GM23338 (cell line): ENCODE measurements around the gene KDM6A.

Source experiments
- CREB1 ChIP-seq: fragments of 250-450 bp; sonication (Bioruptor Pico); IDR thresholded peaks from 2 replicates; pipeline ENCODE4 v1.5.0; 2020; ENCODE audit warnings: low read depth, mild to moderate bottlenecking, moderate library complexity
- TF ChIP-seq, protein P1 (sequence below), 2 experiments: fragments of 200-600 bp in 1 of 2; sonication (generic) in 1 of 2; conservative IDR thresholded peaks; 2 replicates each; pipeline versions ENCODE4 v1.5.1 to v1.6.1; 2016 to 2017; ENCODE audit warnings: antibody characterized with exemption in 2 of 2, low read depth in 2 of 2, mild to moderate bottlenecking in 2 of 2, moderate library complexity in 1 of 2
- TF ChIP-seq, protein P2 (sequence below): IDR thresholded peaks from one replicate; pipeline ENCODE4 v1.6.1; 2018; ENCODE audit warnings: antibody characterized with exemption; ENCODE audit not compliant: unreplicated experiment

DNA sequence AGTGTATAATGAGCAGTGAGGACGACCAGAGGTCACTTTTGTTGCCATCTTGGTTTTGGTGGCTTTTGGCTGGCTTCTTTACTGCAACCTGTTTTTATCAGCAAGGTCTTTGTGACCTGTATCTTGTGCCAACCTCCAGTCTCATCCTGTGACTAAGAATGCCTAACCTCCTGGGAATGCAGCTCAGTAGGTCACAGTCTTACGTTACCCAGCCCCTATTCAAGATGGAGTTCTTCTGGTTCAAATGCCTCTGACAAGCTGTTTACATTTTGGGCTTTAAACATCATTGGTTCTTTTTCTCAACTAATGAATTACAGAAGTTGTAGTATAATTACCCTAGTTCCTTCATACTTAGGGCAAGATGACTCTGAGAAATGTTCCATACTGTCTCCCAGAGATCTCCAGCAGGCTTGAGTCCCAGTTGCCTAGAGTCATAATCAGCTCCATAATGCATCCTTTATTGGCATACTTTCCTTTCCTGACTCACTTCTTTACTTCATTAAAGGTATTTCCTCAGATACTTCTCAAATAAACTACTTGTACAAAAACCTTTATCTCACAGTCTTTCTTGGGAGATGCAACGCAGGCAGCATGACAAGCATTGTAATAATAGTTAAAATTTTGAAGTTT lies 136.5 kb downstream of the KDM6A start:
- TF ChIP-seq, protein P1, sequence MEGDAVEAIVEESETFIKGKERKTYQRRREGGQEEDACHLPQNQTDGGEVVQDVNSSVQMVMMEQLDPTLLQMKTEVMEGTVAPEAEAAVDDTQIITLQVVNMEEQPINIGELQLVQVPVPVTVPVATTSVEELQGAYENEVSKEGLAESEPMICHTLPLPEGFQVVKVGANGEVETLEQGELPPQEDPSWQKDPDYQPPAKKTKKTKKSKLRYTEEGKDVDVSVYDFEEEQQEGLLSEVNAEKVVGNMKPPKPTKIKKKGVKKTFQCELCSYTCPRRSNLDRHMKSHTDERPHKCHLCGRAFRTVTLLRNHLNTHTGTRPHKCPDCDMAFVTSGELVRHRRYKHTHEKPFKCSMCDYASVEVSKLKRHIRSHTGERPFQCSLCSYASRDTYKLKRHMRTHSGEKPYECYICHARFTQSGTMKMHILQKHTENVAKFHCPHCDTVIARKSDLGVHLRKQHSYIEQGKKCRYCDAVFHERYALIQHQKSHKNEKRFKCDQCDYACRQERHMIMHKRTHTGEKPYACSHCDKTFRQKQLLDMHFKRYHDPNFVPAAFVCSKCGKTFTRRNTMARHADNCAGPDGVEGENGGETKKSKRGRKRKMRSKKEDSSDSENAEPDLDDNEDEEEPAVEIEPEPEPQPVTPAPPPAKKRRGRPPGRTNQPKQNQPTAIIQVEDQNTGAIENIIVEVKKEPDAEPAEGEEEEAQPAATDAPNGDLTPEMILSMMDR (conservative IDR thresholded peaks at IDR 0.05; ENCODE audit: low read depth in 2 of 2), result no peak
- TF ChIP-seq, protein P2, sequence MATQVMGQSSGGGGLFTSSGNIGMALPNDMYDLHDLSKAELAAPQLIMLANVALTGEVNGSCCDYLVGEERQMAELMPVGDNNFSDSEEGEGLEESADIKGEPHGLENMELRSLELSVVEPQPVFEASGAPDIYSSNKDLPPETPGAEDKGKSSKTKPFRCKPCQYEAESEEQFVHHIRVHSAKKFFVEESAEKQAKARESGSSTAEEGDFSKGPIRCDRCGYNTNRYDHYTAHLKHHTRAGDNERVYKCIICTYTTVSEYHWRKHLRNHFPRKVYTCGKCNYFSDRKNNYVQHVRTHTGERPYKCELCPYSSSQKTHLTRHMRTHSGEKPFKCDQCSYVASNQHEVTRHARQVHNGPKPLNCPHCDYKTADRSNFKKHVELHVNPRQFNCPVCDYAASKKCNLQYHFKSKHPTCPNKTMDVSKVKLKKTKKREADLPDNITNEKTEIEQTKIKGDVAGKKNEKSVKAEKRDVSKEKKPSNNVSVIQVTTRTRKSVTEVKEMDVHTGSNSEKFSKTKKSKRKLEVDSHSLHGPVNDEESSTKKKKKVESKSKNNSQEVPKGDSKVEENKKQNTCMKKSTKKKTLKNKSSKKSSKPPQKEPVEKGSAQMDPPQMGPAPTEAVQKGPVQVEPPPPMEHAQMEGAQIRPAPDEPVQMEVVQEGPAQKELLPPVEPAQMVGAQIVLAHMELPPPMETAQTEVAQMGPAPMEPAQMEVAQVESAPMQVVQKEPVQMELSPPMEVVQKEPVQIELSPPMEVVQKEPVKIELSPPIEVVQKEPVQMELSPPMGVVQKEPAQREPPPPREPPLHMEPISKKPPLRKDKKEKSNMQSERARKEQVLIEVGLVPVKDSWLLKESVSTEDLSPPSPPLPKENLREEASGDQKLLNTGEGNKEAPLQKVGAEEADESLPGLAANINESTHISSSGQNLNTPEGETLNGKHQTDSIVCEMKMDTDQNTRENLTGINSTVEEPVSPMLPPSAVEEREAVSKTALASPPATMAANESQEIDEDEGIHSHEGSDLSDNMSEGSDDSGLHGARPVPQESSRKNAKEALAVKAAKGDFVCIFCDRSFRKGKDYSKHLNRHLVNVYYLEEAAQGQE, result no peak
- no peak for TF ChIP-seq CREB1 (CRISPR knock-in tag)
